ENCODE measurements around the gene PRSS35.
A peak's percentile ranks its signal among the peaks of the same experiment; 100 is the strongest.

PRSS35 gene

DNA sequence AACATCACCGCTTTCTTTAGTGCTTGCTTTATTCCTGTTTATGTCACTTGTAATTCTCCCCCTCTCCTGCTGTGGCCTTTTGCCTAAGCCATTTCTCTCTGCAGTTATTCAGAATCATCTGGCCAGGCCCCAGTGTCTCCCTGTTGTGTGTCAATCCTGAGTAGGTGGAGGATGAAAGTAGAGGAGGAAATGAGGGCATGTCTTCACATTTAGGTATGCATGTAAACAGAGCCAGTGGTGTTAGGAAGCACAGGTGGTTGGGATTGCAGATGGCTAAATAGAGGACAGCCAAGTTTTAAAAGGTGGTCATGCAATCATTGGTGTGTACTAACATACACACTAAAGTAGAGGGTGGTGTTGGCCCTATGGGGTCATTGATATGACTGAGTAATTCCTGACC, 5.2 kb downstream of the PRSS35 start:
- TF ChIP-seq, protein P1, sequence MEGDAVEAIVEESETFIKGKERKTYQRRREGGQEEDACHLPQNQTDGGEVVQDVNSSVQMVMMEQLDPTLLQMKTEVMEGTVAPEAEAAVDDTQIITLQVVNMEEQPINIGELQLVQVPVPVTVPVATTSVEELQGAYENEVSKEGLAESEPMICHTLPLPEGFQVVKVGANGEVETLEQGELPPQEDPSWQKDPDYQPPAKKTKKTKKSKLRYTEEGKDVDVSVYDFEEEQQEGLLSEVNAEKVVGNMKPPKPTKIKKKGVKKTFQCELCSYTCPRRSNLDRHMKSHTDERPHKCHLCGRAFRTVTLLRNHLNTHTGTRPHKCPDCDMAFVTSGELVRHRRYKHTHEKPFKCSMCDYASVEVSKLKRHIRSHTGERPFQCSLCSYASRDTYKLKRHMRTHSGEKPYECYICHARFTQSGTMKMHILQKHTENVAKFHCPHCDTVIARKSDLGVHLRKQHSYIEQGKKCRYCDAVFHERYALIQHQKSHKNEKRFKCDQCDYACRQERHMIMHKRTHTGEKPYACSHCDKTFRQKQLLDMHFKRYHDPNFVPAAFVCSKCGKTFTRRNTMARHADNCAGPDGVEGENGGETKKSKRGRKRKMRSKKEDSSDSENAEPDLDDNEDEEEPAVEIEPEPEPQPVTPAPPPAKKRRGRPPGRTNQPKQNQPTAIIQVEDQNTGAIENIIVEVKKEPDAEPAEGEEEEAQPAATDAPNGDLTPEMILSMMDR (conservative IDR thresholded peaks at IDR 0.05; ENCODE audit: low read length), result no peak
- no peak overlapping the region for H3K4me2 ChIP-seq (ENCODE audit: low read depth, low read length, poor library complexity, severe bottlenecking)
- no peaks in the 10 kb centered on the region for H3K4me1 ChIP-seq (ENCODE audit: insufficient read depth, low read length, poor library complexity, severe bottlenecking)
- H4K20me1 ChIP-seq (ENCODE audit: insufficient read depth, low read length, poor library complexity, severe bottlenecking), result no peaks in the 10 kb centered on the region
- H2AFZ ChIP-seq (ENCODE audit: low read length), result no peak overlapping the region
- H3K9ac ChIP-seq (ENCODE audit: low read depth, low read length, poor library complexity, severe bottlenecking), result no peak overlapping the region
- no peaks in the 10 kb centered on the region for H3K9me3 ChIP-seq (ENCODE audit: insufficient read depth, low read depth, low read length)
- no peaks in the 10 kb centered on the region for H3F3A ChIP-seq (ENCODE audit: low read depth)
- no peaks in the 10 kb centered on the region for H3K27me3 ChIP-seq (ENCODE audit: insufficient read depth, low read length, poor library complexity, severe bottlenecking)
- H3K4me3 ChIP-seq (ENCODE audit: low read length, poor library complexity, severe bottlenecking), result no peak overlapping the region
- no peaks in the 10 kb centered on the region for H3K79me2 ChIP-seq (ENCODE audit: insufficient read depth, low read length)
- no peaks in the 10 kb centered on the region for H3K36me3 ChIP-seq (ENCODE audit: insufficient read depth, low read length)
- H3K9me2 ChIP-seq (replicated peaks; ENCODE audit: low read depth, low read length), result no peaks in the 10 kb centered on the region

DNA sequence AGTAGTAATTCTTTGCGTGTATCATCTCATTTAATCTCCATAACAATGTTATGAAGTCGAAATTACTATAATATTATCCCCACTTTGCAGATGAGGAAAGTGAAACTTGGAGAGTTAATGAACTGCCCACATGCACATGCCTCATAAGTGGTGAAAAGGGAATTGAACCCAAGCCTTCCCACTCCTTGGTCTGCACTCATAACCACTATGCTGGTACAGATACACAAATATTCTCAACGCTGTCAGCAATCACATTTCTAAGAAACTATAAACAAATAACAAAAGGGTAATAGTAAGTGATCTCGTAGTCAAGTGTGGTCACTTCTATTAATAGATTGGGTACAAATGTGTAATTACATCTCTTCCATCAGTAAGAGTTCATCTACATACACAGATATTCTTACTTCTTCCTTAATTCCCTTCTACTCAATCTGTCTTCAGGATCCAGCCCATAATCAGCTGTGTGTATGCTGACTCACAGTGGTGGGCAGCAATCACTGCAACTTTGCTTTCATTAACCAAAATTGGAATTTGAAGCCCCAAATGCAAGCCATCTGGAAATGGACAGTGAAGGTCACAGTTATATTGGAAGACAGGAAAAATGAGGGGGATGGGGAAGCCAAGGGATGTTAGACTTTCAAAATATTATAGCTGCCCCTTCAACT, 6.6 kb downstream of the PRSS35 start:
- Histone ChIP-seq H3K9ac (ENCODE audit: low read depth, low read length, poor library complexity, severe bottlenecking) (no peak overlapping the region), H3F3A (ENCODE audit: low read depth) (no peaks in the 10 kb centered on the region)

DNA sequence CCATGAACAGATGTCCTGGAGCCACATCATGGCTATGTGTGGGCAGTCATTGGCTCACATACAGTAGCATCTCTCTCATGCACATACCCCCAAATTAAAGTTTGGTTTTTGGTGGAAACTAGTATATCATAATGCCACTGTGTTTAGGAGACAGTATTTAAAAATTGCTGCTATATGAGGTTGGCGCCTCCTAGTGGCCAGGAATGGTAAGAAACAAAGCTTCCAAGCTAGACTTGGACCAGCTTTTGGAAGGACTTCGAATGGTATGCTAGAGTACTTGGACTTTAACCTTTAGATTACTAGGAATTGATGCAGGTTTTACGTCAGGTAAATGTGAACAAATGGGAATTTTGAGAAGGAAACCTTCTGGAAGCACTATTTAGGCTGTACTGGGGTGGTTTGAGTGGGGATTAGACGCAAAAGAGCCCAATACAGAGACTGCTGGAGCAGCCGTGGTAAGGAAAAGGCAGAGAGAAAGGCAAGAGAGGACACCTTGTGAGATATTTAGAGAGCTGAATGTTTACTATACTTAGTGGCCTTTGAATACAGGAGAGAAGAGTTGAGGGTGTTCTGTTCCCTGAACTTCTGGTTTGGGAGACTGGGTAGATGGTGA, 23.8 kb downstream of the PRSS35 start:
- H4K20me1 ChIP-seq (ENCODE audit: insufficient read depth, low read length, poor library complexity, severe bottlenecking), result no peaks in the 10 kb centered on the region
- no peaks in the 10 kb centered on the region for H3K79me2 ChIP-seq (ENCODE audit: insufficient read depth, low read length)
- no peaks in the 10 kb centered on the region for H3K27me3 ChIP-seq (ENCODE audit: insufficient read depth, low read length, poor library complexity, severe bottlenecking)
- H3F3A ChIP-seq (ENCODE audit: low read depth), result no peaks in the 10 kb centered on the region
- H3K9me3 ChIP-seq (ENCODE audit: insufficient read depth, low read depth, low read length), result no peaks in the 10 kb centered on the region
- H3K36me3 ChIP-seq (ENCODE audit: insufficient read depth, low read length), result no peaks in the 10 kb centered on the region
- H3K4me2 ChIP-seq (ENCODE audit: low read depth, low read length, poor library complexity, severe bottlenecking), result no peak overlapping the region
- H3K4me1 ChIP-seq (ENCODE audit: insufficient read depth, low read length, poor library complexity, severe bottlenecking), result no peaks in the 10 kb centered on the region
- no peak overlapping the region for H3K9ac ChIP-seq (ENCODE audit: low read depth, low read length, poor library complexity, severe bottlenecking)
- no peaks in the 10 kb centered on the region for H3K9me2 ChIP-seq (replicated peaks; ENCODE audit: low read depth, low read length)
- no peak overlapping the region for H2AFZ ChIP-seq (ENCODE audit: low read length)
- no peak overlapping the region for H3K4me3 ChIP-seq (ENCODE audit: low read length, poor library complexity, severe bottlenecking)
- TF ChIP-seq EZH2phosphoT487 (IDR thresholded peaks at IDR 0.05; ENCODE audit: borderline replicate concordance), result no peak
- TF ChIP-seq, protein P1 (conservative IDR thresholded peaks at IDR 0.05; ENCODE audit: low read length), result peak; percentile 98

More for the DNA sequence above, 6.6 kb downstream of the PRSS35 start:
- Histone ChIP-seq H3K79me2 (ENCODE audit: insufficient read depth, low read length) (no peaks in the 10 kb centered on the region), H4K20me1 (ENCODE audit: insufficient read depth, low read length, poor library complexity, severe bottlenecking) (no peaks in the 10 kb centered on the region), H3K9me2 (replicated peaks; ENCODE audit: low read depth, low read length) (no peaks in the 10 kb centered on the region), H3K4me3 (ENCODE audit: low read length, poor library complexity, severe bottlenecking) (no peak overlapping the region), H3K4me2 (ENCODE audit: low read depth, low read length, poor library complexity, severe bottlenecking) (no peak overlapping the region), H3K36me3 (ENCODE audit: insufficient read depth, low read length) (no peaks in the 10 kb centered on the region), H3K4me1 (ENCODE audit: insufficient read depth, low read length, poor library complexity, severe bottlenecking) (no peaks in the 10 kb centered on the region), H2AFZ (ENCODE audit: low read length) (no peak overlapping the region), H3K27me3 (ENCODE audit: insufficient read depth, low read length, poor library complexity, severe bottlenecking) (no peaks in the 10 kb centered on the region), H3K9me3 (ENCODE audit: insufficient read depth, low read depth, low read length) (no peaks in the 10 kb centered on the region)
- TF ChIP-seq EZH2phosphoT487 (IDR thresholded peaks at IDR 0.05; ENCODE audit: borderline replicate concordance), result no peak
- TF ChIP-seq, protein P1 (conservative IDR thresholded peaks at IDR 0.05; ENCODE audit: low read length), result peak; percentile 57

All from Loucy (cell line).